Nucleus accumbens (tissue), 56 donors: Measurements from ENCODE around the gene ZGLP1.

ENCODE experiments used
- DNase-seq, 56 donors: peaks; one replicate each; lab custom pipeline; 2025; lab: John Stamatoyannopoulos, UW

The ZGLP1 gene

DNA sequence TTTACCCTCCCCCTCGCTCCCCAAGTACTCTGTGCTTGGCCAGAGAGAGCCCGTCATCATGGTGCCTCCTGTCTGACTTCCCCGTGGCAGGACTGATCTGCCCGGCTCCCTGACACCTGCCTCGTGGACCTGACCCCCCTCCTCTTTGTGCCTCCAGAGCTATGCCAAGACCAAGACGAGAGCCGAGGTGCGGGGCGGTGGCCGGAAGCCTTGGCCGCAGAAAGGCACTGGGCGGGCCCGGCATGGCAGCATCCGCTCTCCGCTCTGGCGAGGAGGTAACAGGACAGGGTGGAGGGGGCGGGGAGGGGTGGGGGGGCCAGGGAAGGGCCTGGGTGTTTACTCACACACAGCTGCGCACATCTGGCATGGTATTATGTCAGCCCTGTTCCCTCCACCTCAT lies 53.1 kb downstream of the ZGLP1 start:
- DNase-seq: no peak

DNA sequence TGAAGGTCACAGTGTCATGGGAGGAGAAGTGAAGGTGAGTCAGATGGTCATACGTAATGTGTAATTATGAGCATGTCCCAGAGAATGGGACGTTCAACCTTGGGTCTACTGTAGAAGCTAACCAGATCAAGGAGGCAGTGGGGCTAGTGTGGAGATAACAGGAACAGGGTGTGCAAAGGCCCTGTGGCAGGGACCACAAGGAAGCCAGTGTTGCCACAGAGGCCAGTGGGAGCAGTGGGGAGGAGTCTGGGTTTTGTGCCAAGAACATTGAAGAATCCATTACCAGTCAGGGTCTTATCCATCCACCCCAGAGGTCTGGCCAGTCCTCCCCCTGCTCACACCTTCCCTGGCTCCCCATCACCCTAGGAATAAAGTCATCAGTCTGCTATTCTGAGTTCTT lies 54.3 kb downstream of the ZGLP1 start:
- no peak for DNase-seq
